Activated CD4-positive, alpha-beta T cell treated with anti-CD3 and anti-CD28 coated beads for 4 hours (primary cell): ENCODE data around the gene WDR49.
"Not testable (repeated sequence)": the region's sequence is repeated elsewhere in the genome, so short reads cannot be mapped to it uniquely, and the experiment has no call there.

Source experiments
- DNase-seq, 2 donors: peaks; one replicate each; pipeline ENCODE4 v3.0.0-alpha.2; 2020

Gene WDR49

DNA sequence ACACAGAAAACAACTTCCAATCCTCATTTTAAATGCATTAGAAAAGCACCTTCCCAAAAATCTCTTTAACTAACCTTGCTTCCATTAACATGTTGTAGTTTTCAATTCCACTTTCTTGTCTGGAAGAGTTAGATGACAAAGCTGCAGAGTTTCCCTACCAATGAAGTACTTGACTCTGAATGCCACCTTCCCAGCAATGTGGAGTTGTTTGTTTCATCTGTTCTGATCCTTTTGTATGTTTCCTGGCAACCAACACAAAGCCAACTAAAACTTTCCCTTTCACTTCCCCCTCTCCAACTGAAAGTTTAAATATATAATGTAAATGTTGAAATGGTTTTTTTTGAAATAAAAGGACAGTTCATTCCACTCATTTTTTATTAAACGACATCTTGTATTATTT lies at the start of gene WDR49:
WDR49 (minus strand) TSS at position 183 of the 400 bp plus-strand sequence. CDS start 517 bp downstream, outside the sequence.
- DNase-seq, result no peak

DNA sequence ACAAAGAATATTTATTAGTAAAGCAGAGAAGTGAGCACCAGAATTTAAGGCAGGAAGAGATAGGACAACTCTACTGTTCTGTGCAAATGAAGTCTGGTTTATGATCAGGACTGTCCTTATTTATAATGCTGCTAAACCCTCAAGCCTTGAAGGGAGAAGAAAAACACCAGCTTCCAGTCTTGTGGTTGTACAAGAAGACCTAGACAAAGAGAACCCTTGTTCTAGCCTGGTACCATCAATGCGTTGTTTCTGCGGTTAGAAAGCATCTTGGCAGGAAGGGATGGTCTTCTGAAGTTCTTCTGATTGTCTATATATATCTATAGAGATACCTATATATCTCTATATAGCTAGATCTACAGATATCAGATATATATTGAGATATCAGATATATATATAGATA lies 47.2 kb upstream of the WDR49 start:
- no peak for DNase-seq

DNA sequence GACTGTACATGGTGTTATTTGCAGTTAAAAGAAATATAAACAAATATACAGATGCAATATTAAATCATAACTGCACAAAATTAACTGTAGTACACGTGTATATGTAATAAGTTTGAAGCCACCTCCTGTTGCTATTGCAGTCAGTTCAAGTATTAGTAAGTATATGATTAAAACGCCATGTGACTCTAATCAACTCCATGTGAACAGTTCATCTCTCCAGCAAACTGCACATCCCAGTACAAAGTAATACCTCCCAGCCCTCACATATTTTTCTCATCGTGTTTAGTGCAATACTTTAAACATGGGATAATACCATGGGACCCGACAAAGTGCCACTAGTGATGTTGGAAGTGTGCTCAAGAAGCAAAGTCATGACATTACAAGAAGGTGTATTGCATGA lies 46.3 kb upstream of the WDR49 start:
- DNase-seq, result no peak

DNA sequence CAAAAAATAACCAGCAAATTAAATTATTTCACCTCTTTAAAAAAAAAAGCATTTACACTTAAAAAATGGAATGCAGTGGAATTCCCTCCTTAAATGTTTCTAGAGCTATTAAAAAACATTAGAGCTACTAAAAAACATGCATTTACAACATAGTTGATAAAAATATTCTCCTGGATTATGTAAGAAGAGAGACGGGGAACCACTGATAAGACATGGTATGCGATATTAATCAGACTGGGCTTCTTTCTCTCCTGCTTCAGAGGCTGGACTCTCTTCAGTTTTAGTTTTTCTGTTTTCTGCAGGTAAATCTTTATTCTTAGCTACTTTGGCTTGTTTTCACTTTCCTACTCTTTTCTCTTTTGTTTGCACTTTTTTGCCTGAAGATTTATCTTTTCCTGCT lies 40.4 kb upstream of the WDR49 start:
- no peak for DNase-seq

DNA sequence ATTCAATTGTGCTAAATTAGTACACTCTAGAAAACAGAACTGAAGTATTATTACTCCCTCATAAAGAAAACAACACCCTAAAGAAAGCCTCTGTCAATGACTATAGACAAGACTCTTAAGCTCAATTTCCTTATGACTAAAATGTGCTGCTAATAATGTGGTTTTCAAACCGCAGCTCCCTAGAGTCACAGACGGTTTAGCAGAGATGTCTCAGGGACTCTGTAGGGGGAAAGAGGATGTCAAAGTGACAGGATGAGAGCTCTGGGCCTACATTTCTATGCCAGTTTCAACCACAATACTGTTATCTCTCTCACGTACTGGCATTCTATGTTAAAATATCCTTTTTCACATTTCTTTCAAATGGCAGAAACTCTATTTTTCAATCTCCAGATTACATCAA lies 37.6 kb upstream of the WDR49 start:
- peak; percentile 16 to 21 for DNase-seq

DNA sequence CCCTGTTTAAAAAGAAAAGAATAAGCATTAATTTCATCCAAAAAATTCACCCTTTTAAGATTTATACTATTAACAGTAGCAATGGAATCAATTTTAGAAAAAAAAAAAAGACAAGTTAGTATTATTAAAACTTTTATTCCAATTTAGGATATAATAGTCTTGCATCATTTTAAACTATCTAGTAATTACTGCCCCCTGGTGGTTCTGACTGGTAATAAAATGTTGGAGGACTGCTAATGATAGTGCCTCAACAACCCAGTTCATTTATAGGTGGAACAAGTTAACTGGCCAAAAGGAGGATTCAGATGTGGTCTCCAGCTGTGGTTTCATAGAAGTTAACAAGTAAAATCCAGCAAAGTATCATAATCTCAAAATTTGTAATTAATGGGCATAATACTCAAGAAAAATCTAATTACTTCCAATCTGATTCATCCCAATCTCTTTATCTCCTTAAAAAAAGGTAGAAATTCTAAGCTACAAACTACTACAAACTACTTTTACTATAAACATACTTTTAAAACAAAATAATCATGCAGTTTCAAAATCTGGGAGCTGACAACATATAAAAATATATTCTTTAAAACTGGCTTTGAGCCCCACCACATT lies 30.7 kb upstream of the WDR49 start:
- DNase-seq, result peak; percentile 41 to 70

DNA sequence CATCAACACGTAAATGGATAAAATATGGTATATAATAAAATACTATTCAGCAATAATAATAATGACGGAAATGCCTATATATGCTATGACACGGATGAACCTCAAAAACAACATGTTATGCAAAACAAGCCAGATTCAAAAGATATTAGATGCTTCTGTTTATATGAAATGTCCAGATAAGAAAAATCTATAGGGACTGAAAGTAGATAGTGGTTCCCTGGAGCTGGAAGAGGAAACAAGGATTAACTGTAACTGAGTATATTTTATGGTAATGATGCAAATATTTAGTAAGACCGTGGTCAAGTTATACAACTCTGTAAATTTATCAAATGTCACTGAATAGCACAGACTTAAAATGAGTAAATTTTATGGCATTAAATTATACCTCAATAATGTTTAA lies 25.8 kb upstream of the WDR49 start:
- no peak for DNase-seq

DNA sequence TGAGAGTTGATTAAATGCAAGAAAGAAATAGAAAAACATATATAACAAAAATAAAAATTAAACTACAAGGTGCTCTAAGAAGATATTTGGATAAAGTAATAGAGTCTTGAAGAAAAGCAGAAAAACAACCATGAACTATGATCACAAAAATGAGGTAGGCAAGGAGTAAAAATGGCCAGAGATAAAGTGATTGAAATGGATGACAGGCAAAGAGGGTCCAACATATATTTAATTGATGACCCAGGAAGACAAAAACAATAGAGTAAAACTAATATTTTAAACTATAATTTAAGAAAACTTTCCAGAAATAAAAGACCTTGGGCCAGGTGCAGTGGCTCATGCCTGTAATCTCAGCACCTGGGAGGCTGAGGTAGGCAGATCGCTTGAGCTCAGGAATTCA lies 22.1 kb upstream of the WDR49 start:
- no peak for DNase-seq

DNA sequence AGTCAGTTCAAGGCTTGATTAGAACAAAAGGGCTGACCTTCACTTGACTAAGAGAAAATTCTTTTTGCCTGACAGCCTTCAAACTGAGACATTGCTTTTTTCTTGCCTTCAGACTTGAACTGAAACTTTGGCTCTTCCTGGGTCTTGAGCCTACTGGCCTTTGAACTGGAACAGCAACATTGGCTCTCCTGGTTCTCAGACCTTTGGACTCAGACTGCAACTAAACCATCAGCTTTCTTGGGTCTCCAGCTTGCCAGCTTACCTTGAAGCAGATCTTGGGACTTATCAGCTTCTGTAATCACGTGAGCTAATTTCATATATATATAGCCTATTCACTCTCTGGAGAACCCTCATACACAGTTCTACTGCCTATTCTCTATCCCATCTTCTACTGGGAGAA lies 19.5 kb upstream of the WDR49 start:
- DNase-seq, result no peak

DNA sequence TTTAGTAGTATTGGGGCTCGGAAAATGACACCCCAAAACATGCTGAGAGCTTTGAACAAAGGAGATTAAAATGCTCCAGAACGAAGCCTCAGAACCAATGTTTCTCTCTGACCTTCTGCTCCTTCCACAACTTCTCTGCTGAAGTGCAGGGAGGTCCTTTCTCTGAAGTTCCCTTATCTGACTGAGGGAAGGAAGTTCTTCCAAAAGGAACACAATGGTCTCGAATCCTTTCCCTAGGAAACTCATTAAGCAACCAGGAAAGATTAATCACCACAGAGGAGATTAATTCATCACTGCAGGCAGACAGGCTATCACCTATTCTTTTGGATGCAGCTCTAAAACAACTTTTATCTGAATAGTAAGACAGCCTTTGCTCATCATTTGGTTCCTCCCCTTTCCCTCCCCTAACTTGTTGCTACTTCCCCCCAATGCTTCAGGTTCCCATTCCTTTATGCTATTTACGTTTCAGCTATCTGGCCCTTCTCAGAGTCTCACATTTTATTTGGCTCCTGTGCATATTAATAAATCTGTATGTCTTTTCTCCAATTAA lies 18.2 kb upstream of the WDR49 start:
- DNase-seq, result no peak

DNA sequence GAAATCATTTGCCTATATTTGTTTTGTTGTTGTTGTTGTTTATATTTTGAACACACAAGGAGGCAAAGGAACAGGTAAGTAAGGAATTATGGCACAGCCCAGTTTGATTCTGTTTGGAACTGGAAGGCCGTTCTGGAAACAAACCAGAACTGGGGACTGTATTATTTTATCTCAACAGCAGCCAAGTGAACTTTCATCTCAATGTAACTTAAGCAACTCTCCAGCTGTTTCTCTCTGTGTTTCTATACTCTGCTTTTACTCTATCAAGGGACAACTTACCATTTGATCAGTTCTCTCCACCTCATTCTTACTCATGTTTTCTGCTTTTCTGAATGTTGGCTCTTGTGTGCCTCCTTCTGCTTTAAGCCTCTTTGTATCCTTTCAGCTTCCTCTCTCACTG lies 16.0 kb upstream of the WDR49 start:
- no peak for DNase-seq

DNA sequence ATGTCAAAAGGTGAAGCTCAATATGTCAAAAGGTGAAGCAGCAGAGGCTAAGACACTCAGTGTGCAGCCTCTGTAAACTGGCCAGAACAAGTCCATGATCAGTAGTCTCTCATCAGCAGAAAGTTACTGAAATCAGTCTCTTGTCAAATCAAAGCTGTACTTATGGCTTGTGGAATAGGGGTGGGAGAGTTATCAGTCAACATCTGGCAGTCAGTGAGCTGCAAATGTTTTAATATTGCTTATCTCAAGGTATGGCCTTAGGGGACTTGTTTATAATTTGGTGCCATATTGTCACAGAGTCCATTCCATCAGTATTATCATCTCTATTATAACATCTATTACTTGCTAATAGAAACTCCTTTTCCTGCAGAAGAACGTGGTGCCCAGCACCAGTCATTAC lies 14.9 kb upstream of the WDR49 start:
- no peak for DNase-seq

DNA sequence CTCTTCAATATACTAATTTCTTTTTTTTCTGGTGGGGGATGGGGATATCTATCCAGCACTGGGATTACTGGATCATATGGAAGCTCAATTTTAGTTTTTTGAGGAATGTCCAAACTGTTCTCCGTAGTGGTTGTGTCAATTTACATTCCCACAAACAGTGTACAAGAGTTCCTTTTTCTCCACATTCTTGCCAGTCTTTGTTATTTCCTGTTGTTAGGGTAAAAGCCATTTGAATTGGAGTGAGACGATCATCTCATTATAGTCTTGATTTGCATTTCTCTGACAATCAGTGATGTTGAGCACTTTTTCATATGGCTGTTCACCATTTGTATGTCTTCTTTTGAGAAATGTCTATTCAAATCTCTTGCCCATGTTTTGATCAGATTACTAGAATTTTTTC lies 12.8 kb upstream of the WDR49 start:
- no peak for DNase-seq

DNA sequence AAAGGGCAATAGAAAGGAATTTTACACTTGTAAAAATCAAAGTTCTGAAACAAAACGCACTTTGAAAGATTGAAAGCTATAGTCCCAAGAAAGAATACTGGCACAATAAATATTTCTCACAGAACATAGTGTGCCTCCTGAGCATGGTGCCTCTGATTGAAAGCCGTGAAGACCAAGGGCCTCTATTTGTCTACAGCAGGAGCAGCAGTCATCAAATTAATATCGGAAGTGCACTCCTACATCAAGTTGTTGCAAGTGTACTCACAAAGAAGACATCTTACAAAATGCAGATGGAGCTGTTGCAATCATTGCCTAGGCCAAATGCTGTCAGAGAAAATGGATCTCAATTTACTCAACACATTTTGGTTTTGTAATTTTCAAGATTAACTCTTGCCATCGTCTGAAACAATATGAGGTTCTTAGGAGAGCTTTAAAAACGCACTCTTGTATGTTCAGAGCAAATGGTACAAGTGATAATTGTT lies 9.2 kb upstream of the WDR49 start:
- DNase-seq, result no peak

DNA sequence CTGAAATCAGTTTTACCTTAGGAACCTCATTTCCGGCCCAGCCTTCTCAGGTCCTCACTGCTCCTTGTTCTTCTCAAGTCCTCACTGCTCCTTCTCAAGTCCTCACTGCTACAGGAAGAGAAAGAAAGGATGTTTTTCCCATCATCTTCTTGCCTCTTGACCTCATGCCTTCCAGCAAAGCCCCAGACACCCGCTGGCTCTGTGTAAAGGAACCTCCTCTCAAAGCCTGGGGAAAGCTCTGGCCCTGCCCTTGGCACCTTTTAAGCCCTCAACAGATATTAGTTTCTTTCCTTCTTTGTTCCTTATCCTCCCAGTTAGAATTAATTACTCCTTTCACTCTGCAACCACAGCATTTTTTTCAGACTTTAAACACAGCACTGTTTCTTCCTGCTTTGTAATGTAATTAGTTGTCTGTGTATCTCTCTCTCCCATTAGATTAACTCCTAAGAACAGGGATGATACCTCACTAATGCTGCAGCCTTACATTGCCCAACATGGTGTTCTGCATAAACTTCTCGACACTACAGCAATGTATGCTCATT lies 4.0 kb upstream of the WDR49 start:
- DNase-seq, result no peak

DNA sequence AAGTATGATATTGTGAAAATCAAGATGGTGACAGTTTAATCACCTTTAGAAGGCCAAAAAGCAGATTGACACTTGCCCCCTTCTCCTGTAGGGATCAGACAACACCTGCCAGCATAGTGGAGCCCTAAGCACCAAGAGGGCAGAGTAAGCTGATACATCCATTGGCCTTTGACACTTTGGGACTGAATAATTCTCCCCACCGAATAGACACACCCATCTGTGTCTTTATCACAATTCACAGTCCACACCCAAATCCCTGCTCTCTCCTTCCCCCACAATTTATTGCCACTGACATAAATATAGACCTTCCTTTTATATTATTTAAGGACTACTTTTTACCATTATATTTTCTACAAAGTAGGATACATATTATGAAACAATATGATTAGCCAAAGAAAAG lies 3.1 kb upstream of the WDR49 start:
- no peak for DNase-seq

DNA sequence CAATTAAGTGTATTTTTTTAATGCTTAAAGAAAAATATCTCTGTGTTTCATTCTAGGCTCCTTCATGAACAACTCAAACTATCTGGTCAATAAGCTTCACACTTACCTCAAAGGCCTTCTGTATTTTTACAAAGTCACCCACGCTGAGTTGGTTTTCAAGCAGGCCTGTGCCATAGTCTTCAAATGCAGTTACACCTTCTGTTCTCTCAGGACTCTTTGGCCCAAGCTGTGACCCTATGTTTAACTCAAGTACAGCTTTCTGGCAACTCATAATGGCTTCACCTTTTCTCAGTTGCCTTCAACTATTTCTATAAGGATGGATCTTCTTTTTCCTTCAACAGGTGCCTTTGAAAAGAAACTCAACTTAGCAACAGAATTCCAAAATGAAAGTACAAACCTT lies 587 bp downstream of the WDR49 start:
- DNase-seq, result no peak

DNA sequence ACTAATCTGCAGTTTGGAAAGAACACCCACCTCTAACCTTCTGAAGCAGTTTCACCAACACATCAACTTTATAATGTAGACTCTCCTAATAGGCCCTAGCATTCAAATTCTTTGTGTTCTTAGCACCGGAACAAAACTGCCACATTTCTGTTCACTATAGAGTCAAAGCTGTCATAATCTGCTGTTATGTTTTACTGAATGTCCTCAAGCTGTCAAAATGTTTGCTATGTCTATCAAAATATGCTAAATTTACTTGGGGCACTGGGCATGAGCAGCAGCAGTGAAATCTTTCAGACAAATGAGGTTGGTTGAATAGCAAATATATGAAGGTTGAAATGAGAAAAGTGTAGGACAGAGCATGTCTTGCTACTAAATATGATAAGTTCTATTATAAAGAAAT lies 1.9 kb downstream of the WDR49 start:
- DNase-seq, result no peak

DNA sequence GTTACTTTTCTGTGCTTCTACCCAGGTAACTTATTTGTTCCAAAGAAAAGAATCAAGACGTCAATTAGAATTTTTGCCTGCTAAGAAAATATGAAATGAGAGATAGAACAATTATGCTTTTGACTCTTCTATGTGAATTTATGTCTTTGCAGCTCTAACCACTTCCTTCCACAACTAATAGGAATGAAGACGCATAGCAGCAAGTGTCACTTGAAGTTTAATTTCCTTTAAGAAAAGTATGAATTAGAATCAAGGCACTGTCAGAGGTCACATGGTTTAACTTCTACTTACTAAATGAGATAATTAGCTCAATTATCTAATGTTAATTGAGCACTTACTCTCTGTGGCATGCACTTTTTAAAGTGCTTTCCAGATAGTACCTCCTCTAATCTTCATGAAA lies 3.3 kb downstream of the WDR49 start:
- DNase-seq, result no peak

DNA sequence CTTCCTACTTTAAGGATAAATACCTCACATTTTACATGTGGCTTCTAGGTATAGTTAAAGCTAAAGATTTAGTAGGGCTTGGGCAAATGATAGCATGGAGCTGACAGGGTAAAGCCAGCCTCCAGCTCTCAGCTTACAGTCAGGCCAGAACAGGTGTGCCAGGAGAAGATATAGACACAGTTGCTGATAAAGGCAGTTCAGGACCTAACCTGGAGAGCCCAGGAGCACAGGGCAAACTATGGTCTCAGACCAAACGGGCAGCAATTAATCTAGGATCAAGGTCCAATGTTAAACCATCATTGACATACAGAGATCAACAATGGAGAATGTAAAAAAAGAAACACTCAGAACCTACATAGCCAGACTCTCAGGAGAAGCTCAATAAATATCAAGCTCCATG lies 4.0 kb downstream of the WDR49 start:
- DNase-seq, result no peak

DNA sequence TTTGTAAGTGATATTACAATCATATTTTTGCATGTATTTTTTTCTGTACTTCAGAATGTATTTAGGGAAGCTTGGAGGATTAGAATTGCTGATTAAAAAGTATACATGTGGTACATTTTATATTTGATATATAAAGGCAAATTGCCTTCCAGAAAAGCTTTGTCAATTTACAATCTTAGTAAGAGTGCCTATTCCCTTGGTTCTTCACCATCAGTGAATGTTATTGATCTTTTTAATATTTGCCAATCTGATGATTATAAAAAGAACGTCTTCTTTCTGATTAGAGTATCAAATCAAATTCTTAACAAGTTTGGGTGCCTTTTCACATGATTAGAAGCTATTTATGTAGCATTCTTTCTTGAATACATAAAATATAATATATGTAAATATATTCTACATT lies 9.1 kb downstream of the WDR49 start:
- DNase-seq, result no peak

DNA sequence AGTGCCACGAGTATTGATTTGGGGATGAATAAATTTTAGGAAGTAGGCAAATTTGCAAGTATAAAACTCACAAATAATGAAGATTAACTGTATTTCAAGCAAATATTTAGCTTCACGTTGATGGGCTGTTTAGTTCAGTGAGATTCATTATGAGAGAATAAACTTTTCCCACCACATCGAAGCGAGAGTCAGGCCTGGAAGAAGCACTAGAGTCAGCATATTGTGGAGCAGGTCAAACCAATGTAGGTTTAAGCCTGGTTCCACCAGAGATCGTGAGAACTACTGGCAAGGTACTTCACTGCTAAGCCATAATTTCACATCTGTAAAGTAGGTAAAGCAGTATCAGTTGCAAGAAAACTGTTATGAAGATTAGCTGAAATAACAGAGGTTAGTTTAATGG lies 22.3 kb downstream of the WDR49 start:
- DNase-seq, result no peak

DNA sequence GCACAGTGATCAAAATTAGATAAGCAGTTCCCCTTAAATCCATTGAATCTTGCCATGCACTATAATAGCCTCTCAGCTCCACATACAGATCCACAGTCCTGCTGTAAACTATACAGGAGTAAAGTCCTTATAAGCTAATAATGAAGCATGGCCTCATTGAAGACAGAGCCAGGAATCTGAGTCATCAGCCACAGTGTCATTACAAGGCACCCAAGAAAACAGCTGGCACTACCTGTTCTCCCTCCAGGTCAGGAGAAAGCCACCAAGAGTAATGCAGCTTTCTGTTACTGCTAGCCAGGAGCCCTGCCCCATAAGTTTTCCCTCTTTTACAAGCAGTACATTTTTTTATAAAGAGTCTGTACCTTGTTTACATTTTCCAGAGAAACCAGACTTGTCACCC lies 27.3 kb downstream of the WDR49 start:
- no peak for DNase-seq

DNA sequence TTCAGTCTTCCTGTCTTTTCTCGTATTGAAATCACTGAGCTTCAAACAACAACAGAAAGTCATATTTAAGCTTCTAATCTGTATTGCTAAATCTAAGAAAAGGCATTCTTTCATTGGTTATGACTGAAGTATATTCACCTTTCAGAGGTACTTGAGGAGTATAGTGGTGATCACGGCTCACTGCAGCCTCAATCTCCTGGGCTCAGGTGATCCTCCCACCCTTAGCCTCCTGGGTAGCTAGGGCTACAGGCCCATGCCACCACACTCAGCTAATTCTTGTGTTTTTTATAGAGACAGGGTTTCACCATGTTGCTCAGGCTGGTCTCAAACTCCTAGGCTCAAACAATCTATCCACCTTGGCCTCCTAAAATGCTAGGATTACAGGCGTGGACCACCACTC lies 38.7 kb downstream of the WDR49 start:
- DNase-seq, result no peak

DNA sequence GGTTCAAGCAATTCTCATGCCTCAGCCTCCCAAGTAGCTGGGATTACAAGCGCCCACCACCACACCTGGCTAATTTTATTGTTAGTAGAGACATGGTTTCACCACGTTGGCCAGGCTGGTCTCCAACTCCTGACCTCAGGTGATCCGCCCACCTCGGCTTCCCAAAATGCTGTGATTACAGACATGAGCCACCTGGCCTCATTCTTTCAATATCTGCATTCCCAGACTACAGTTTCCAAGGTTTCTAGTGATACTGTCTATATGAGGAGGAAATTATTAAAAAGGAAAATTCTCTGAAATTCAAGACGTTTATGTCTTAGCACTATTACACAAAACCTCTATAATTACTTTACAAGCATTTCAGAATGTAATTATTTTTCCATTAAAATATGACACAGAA lies 39.5 kb downstream of the WDR49 start:
- DNase-seq, result not testable (repeated sequence)
